ENCODE measurements around the gene ARMC9.

DNA sequence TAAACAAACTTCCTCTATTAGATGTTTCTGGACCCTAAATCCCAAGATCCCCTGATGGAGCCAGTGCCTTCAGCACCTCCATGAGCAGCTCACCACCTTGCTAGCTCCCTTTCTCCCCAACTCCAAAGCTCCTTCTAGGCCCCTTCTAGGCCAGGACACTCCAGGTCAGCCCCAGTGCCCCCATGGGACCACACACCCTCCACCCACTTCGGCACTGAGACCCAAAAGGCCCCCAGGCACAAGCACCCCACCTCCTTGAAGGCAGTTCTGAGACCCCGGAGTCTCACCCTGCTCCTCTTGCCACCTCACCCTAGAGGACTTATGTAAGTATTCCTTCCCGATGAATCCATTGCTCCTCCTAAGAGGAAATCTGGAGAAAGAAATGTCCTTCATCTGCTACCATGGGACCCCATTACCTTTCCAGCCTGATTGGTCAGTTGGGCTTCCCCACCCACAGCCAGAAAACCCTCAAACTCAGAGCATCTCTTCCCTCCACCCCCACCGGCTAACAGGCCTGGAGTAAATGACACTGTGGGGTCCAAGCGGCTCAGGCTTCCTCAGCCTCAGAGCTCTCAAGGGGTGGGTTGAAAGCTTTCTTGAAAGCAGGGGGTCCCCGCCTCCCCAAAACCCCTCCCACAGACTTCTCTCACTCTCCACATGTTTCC, 9.8 kb upstream of the ARMC9 start:
- TF ChIP-seq, protein P1, sequence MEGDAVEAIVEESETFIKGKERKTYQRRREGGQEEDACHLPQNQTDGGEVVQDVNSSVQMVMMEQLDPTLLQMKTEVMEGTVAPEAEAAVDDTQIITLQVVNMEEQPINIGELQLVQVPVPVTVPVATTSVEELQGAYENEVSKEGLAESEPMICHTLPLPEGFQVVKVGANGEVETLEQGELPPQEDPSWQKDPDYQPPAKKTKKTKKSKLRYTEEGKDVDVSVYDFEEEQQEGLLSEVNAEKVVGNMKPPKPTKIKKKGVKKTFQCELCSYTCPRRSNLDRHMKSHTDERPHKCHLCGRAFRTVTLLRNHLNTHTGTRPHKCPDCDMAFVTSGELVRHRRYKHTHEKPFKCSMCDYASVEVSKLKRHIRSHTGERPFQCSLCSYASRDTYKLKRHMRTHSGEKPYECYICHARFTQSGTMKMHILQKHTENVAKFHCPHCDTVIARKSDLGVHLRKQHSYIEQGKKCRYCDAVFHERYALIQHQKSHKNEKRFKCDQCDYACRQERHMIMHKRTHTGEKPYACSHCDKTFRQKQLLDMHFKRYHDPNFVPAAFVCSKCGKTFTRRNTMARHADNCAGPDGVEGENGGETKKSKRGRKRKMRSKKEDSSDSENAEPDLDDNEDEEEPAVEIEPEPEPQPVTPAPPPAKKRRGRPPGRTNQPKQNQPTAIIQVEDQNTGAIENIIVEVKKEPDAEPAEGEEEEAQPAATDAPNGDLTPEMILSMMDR (IDR thresholded peaks at IDR 0.05), result no peak
- TF ChIP-seq POLR2A (IDR thresholded peaks at IDR 0.05), result no peak
